GM21825 (cell line): ENCODE measurements around the gene LEP.

ENCODE experiments used
- ATAC-seq: cut with Tn5 transposase; IDR thresholded peaks from one replicate; pipeline ENCODE4 v1.9.1; 2021; ENCODE audit warnings: mild to moderate bottlenecking, moderate library complexity; ENCODE audit not compliant: unreplicated experiment

The LEP gene

DNA sequence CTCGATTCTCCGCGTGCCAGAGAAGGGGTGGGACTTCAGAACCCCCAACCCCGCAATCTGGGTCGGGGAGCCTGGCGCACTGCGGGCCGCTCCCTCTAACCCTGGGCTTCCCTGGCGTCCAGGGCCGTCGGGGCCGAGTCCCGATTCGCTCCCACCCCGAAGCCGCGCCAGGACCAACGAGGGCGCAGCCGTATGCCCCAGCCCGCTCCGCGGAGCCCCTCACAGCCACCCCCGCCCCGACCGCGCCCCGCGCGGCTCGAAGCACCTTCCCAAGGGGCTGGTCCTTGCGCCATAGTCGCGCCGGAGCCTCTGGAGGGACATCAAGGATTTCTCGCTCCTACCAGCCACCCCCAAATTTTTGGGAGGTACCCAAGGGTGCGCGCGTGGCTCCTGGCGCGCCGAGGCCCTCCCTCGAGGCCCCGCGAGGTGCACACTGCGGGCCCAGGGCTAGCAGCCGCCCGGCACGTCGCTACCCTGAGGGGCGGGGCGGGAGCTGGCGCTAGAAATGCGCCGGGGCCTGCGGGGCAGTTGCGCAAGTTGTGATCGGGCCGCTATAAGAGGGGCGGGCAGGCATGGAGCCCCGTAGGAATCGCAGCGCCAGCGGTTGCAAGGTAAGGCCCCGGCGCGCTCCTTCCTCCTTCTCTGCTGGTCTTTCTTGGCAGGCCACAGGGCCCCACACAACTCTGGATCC lies at the start of gene LEP:
Gene LEP (plus strand): TSS at position 583 of the 691 bp plus-strand sequence. CDS start 10,741 bp downstream, outside the sequence.
- ATAC-seq = no peak

DNA sequence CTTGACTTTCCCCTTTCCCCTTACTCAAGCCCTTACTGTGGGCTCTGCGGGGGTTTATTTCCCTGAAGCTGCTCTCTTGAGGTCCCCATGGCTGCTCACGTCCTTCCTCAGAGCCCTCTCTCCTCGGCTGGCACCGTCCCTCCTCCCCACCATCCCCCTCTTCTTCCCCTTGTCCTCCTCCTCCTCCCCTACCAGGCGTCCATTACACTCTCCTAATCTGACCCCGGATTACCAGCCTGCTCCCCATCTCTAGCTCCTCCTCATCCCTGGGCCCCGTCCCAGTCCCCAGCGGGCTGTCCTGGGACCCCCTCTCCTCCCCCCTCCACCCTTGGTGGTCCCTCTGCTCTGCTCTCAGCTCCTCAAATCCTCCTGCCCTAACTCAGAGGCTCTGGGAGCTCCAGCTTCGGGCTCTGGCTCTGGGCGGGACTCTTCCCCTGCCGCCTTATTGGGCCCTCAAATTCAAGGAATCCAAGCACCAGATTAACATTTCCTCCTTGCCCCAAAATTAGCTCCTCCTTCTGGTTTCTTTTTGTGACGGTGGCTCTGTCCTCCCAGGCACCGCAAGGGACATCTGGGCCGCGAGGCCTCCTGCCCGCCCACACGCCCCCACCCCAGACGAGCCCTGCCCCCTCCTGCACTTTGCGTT lies 48.5 kb upstream of the LEP start:
- no peak for ATAC-seq

DNA sequence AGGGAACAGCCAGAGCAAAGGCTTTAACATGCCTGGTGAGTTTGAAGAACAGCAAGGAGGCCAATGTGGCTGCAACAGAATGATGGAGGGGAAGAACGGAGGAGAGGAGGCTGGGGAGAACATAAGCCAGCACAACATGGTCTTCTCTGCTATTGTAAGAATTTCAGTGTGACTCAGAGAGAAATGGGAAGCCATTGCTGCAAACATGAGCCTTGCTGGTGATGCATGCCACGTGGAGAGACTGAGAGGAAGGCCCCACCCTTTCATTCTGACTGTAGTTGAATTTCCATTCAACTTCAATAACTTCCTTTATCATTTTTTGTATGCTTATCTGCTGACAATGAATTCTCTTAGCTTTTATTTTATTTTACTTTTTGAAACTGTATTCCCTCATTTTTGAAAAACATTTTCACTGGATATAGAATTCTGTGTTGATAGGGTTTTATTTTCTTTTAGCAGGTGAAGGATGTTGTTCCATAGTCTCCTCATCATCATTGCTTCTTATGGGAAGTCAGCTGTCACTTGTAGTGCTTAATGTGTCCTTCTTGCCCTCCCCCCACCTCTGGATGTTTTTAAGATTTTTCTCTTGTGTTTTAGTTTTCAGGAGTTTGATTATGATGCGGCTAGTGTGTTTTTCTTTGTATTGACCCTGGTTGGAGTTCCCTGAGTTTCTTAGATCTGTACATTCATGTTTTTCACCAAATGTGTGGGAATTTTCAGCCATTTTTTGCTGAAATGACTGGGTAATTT lies 46.4 kb upstream of the LEP start:
- no peak for ATAC-seq

DNA sequence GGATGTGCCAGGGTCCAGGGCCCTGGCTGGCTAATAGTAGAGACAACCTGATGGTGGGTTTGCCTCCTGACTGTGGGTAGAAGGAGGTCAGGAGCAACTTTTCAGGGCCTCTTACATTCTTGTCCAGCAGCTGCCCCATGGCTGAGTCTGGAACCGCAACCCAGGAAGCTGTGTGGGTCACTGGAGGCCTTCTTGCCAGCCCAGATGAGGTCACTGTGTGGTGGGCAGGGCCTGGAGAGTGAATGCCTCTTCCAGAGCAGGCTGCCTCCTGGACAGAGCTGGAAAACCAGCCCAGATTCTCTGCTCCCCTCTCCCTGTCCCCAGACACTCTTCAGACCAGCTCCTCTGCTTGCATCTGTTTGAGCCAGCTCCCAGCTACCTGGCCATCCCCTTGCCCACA lies 43.5 kb upstream of the LEP start:
- no peak for ATAC-seq

DNA sequence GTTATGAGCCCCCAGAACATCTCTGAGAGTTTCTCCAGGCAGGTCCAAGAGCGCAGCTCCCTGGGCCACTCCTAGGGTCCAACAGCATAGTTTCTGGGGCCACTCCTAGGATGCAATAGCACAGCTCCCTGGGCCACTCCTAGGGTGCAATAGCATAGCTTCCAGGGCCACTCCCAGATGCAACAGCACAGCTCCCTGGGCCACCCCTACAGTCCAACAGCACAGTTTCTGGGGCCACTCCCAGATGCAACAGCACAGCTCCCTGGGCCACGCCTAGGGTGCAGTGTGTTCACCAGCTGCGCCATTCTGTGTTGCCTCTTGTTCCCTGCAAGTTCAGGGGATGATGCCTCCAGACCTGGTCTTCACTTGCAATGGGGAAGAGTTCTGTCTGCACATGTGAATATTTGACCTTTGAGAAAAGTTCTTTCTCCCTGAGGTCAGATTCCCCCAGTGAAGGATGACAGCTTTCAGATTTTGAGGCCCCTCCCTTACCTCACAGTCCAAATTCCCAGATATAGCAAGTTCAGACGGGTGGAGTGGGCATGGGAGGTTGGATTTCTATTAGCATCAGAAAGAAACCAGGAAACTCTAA lies 43.0 kb upstream of the LEP start:
- no peak for ATAC-seq

DNA sequence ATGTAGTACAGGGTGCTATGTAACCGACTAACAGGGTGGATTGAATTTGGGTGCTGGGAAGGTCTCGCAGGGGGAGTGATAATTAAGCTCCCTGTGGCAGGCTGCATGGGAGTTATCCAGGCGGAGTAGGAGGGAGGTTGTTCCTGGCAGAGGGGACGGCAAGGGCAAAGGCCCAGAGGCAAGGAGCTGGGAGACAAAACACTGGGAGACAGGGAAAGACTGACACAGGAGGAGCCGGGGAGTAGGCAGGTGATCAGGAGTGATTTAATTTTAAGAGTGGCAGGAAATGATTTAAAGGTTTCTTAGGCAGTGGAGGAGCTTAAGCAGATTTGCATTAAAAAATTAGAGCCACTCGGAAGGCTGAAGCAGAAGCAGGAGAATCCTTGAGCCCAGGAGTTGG lies 40.7 kb upstream of the LEP start:
- no peak for ATAC-seq

DNA sequence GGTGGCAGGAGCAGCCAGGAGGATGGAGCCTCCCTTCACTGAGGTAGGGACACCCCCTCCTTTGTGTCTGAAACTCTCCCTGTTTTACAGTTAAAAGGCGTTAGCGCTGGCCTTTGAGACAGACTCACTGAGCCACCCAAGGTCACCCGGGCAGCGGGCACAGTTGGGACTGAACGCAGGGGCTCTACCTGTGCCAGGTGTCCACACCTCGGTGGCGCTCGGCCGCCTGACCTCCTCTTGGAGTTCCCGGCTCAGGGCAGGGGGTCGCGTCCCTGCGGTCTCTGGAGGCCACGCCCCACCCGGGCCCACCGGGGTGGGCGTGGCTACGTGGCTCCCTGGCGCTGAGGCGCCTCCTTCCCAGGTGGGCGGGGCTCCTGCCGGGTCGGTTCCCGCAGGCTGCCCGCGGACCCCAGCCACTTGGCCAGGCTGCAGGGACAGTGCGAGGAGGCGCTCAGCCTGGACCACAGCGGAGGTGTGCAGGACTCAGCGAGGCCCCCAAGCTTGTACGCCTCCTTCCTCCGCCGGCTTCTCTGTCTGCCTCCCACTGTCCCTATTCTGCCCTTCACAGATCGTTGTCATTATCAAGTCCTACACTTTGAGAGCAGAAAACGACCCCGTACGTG lies 39.9 kb upstream of the LEP start:
- ATAC-seq = no peak

DNA sequence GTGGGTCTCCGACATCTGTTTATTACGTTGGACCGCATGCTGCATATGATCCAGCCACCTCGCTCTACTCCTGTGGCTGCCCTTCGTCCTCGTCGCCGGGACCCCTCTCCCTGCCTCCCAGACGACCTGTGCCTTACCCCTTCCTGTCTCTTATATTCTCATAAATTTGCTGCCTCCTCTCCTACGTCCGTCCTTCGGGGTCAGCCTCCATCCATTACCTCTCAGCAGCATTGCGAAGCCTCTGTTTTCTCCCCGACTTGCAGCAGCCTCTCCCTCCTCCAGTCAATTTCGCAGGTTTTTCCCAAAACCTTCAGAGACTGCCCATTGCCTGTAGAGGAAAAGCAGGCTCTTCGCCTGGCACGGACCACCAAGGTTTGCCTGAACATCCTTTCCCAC lies 39.4 kb upstream of the LEP start:
- ATAC-seq = no peak

DNA sequence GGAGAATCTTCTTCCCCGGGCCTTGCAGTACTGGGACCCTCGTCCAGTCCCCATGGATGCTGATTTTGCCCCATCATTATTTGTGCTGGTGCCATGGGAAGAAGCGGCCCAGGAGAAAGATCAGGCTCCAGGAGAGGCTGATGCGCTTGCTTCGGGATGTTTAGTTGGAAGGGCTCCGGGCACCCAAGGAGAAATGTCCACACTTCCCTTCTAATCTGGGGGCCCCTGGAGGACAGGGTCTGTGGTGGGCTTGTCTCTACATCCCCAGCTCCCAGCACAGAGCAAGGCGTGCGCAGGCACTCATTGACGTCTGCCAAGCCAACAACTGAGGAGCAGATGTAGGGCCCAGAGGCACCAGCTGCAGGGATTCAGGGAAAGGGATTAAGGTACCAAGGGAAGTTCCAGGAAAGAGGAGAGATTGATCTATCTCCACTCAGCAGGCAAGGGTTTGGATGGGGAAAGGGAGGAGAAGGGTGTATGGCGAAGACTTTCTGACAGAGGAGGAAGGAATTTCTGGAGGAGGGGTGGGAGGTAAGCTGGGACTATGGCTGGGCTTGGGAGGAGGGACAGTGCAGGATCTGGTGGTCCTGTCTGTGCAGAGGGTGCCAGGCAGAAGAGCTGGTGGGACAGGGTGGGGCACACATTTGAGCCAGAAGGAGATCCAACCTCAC lies 38.7 kb upstream of the LEP start:
- ATAC-seq = no peak

DNA sequence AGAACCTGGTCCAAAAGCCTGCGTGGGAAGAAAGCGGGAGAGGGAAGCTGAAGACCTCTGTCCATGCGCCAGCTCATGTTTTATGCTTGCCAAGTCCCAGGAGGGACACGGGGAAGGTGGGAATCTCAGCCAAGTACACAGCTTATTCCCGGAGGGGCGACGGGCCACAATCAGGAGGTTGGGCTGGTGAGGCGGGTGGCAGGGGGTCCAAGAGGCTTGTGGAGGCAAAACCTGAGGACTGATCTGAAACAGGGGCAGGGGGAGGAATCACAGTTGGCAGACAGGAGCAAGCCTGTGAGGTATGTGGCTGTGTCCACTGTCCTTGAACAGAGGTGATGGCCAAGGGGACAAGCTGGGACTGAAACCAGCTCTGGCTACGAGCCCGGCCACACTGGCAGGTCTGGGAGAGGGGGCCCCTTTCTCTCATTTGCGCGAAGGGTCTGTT lies 38.0 kb upstream of the LEP start:
- no peak for ATAC-seq

DNA sequence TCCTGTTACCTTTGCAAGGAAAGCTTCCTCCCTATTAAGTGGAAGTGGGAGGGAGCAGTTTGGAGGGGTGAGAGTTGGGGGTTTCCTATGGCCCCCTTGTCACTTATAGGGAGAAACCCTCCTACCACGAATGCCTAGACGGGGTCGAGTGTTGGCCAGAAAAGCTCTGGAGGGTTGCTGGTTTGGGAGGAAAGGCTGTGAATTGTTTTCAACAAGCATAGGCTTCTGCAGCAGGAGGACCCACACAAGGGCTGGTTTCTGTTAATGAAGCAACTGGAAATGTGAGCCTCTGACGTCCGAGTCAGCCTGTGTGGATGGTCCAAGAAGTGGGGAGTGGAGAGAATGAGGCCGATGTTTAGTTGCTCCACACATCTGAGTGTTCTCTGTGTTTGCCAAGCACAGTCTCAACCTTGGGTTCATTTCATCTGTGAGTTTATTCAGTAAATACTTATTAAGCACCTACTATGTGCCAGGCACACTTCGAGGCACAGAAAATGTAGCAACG lies 37.3 kb upstream of the LEP start:
- no peak for ATAC-seq

DNA sequence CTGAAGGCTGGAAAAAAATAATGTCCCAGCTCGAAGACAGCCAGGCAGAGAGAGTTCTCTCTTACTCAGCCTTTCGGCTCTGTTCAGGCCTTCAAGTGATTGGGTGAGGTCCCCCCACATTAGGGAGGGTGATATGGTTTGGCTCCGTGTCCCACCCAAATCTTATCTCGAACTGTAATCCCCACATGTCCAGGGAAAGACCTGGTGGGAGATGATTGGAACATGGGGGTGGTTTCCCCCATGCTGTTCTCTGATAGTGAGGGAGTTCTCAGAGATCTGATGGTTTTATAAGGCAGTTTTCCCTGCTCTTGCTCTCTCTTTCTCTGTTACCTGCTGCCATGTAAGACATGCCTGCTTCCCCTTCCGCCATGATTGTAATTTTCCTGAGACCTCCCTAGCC lies 36.6 kb upstream of the LEP start:
- ATAC-seq = no peak

DNA sequence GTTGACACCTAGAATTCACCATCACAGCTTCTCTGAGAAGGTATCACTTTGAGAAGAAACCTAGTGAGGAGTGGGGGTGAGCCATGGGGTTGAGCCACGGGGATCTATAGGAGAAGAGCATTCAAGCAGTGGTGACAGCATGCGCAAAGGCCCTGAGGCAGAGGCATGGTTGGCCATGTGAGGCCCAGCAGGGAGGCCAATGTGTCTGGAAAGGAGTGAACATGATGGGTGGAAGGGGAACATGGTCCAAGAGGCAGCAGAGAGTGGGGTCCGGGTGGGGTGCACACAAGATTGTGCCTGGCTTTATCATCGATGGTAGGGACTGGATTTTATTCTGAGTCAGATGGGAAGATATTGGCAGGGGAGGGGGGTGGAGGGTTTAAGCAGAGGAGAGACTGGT lies 36.0 kb upstream of the LEP start:
- no peak for ATAC-seq

DNA sequence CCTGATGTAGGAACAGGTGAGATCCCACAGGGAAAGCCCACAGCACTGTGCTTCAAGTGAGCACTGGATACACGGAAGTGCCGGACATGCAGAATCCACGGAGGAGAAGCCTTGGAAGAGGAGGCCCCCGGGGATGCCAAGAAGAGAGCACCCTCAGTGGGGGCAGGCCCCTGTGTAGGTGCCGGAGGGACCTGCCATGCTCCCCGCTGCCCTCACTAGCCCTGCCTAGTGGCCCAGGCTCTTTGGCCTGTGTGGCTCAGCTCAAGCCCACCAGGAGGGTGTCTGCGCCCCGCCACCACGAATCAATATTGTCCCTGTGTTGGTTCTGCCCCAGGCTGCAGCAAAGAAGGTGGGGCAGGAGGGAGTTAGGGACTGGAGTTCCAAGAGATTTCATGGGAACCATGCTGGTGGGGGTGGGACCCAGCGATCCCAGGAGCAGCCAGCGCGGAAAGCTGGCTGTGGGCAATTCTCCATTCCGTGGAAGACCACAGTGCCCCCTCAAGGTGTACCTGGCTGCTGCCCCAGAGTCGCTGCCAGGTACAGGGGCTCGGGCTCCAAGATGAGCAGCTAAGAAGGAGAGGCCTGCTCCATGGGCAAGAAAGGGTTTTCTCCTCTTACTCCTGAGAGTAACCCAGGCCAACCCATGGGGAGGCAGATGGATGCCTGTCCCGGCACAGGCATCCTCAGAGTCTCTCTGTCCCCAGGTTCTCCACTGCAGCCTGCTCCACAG lies 34.9 kb upstream of the LEP start:
- ATAC-seq = no peak

DNA sequence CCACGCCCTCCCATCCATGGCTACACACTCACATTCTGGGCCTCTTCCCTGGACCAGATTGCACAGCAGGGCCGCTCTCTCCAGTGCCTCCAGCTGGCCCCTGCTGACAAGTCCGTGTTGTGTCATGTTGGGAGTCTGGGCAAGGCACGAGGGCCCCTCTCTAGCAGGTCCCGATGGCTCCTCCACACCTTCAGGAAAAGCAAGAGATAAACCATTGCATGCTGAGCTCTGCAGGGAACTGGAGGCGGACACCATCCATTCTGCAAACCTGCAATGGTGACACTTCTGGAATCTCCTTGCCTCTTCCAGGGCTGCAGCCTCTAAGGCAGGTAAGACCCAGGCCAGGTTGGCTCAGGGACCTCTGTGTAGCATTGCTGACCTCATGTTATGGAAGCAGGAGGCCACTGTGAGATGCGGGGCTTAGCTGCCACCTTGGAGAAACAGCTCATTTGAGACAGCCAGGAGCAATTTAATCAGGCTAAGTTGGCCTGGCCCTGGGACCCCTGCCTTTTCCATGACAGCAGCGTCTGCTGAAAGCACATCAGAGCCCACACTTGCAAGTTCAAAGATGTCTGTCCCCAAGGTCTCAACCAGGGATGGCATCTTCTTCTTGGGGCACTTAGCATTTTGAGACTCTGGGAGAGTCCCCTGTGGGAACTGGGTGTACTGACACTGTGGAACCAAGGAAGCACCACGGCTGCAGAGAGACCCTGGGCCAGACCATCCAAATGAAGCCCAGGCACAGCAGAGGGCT lies 34.2 kb upstream of the LEP start:
- ATAC-seq = no peak

DNA sequence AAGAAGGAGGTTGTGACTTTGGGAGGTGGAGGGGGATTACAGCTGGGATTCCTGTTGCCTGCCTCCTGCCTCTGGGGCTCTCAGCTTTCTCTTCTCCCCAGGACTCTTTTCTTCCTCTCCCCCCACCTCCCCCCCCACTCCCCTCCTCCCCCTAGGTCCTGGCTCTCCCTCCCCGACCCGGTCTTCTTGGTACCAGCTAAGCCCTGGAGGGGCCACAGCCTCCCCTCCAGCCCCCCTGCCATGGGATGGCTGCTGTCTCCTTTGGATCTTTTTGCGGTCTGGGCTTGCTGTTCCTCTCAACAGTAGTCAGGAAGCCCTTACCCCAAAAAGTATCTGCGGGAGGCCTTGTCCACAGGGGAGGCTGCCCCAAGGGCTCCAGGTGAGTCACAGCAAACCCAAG lies 33.5 kb upstream of the LEP start:
- ATAC-seq = no peak

DNA sequence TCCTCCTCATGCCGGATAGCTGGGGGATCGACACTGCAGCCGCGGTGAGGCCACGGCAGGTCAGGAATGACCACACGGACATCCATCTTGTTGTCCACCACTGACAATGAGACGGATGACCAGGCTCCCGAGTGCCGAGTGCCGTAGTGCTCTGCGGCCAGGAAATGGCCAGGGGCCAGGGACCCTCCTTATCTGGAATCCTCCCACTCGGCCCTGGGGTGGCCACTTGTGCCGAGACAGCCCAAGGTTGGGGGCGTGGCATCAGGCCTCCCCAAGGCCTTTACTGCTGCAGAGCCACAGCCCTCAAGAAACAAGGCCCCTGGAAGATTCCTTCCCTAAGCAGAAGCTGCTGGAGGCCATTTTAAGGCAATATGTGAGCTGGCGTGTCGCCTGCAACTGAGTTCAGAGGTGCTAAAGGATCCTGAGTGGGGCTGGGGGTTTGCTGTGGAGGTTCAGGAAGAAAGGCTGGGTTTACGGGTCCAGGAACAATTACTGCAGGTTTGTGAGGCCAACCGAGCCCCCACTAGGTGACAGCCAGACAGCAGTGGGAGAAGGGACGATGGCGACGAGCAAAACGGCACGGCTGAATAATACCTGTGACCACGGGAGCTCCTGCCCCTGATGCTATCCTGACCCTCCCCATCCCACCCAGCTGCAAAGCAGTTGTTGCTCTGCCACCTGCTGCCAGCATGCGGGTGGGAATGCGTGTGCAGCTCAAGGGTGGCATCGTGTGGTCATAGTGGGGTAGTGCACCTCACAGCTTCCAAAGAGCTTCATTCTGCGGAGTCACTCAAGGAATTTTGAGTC lies 31.6 kb upstream of the LEP start:
- no peak for ATAC-seq

DNA sequence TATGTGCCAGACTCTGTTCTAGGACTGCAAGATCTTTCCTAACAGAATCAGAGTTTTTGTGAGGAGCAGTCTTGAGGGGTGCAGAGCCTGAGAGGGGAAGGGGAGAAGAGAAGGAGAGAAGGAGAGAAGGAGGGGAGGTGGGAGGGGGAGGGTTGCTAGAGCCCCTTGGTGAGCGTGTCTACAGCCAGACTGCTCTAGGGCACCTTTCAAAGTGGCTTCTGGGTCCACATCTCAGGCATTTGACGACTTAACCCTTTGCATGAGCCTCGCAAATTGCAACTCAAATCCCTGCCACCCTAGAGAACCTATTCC lies 31.1 kb upstream of the LEP start:
- ATAC-seq = no peak
